Measurements from ENCODE around the gene ACY1.
"Not testable (repeated sequence)": the region's sequence is repeated elsewhere in the genome, so short reads cannot be mapped to it uniquely, and the experiment has no call there.

Gene ACY1

GRCh38 chr3:52029535-52029934, 46.2 kb downstream of the ACY1 start:
- ATAC-seq = no peak
- no peaks in the 10 kb centered on the region for H3K36me3 Mint-ChIP-seq
- peaks cover 24% of the 10 kb centered on the region for H3K27me3 Mint-ChIP-seq
- peaks cover 3% of the 10 kb centered on the region for H3K9me3 Mint-ChIP-seq
- H3K27ac Mint-ChIP-seq = no peak overlapping the region
- H3K4me3 Mint-ChIP-seq = no peak overlapping the region
- peaks cover 6% of the 10 kb centered on the region for H3K4me1 Mint-ChIP-seq

- no peak for ATAC-seq
- Mint-ChIP-seq H3K27ac (no peak overlapping the region), H3K9me3 (peaks cover 3% of the 10 kb centered on the region), H3K4me1 (peaks cover 4% of the 10 kb centered on the region), H3K36me3 (no peaks in the 10 kb centered on the region), H3K27me3 (peaks cover 26% of the 10 kb centered on the region), H3K4me3 (no peak overlapping the region)
These were observed 47.5 kb downstream of the ACY1 start for GRCh38 chr3:52030714-52031310.

- no peak for ATAC-seq
- Mint-ChIP-seq H3K9me3 (peaks cover 3% of the 10 kb centered on the region), H3K27ac (no peak overlapping the region), H3K4me3 (no peak overlapping the region), H3K36me3 (no peaks in the 10 kb centered on the region), H3K4me1 (peaks cover 14% of the 10 kb centered on the region), H3K27me3 (peaks cover 26% of the 10 kb centered on the region)
These were observed 48.6 kb downstream of the ACY1 start for GRCh38 chr3:52031896-52032295.

- Mint-ChIP-seq H3K9me3 (peaks cover 3% of the 10 kb centered on the region), H3K4me3 (no peak overlapping the region), H3K27me3 (peaks cover 21% of the 10 kb centered on the region), H3K27ac (no peak overlapping the region), H3K4me1 (peaks cover 15% of the 10 kb centered on the region), H3K36me3 (no peaks in the 10 kb centered on the region)
- no peak for ATAC-seq
These were observed 49.5 kb downstream of the ACY1 start for GRCh38 chr3:52032702-52033408.

- Mint-ChIP-seq H3K4me1 (peaks cover 15% of the 10 kb centered on the region), H3K27me3 (peaks cover 17% of the 10 kb centered on the region)
- H3K9me3 Mint-ChIP-seq, ATAC-seq, H3K27ac Mint-ChIP-seq, H3K4me3 Mint-ChIP-seq, H3K36me3 Mint-ChIP-seq: not testable (repeated sequence)
These were observed 50.4 kb downstream of the ACY1 start for GRCh38 chr3:52033748-52034147.

GRCh38 chr3:52034212-52034611, 50.9 kb downstream of the ACY1 start:
- H3K4me1 Mint-ChIP-seq = peaks cover 15% of the 10 kb centered on the region
- peaks cover 3% of the 10 kb centered on the region for H3K9me3 Mint-ChIP-seq
- no peaks in the 10 kb centered on the region for H3K36me3 Mint-ChIP-seq
- no peak overlapping the region for H3K27ac Mint-ChIP-seq
- no peak for ATAC-seq
- H3K27me3 Mint-ChIP-seq = peaks cover 18% of the 10 kb centered on the region
- no peak overlapping the region for H3K4me3 Mint-ChIP-seq

- ATAC-seq = no peak
- Mint-ChIP-seq H3K27ac (no peak overlapping the region), H3K4me3 (no peak overlapping the region), H3K36me3 (no peaks in the 10 kb centered on the region), H3K4me1 (peaks cover 15% of the 10 kb centered on the region), H3K27me3 (peaks cover 22% of the 10 kb centered on the region), H3K9me3 (peaks cover 3% of the 10 kb centered on the region)
These were observed 51.3 kb downstream of the ACY1 start for GRCh38 chr3:52034651-52035050.

GRCh38 chr3:52036222-52036694, 52.9 kb downstream of the ACY1 start:
- peaks cover 3% of the 10 kb centered on the region for H3K9me3 Mint-ChIP-seq
- no peaks in the 10 kb centered on the region for H3K36me3 Mint-ChIP-seq
- H3K27me3 Mint-ChIP-seq = peaks cover 28% of the 10 kb centered on the region
- peaks cover 15% of the 10 kb centered on the region for H3K4me1 Mint-ChIP-seq
- peak; percentile 85 for ATAC-seq
- H3K4me3 Mint-ChIP-seq = no peak overlapping the region
- no peak overlapping the region for H3K27ac Mint-ChIP-seq

GRCh38 chr3:52036829-52037228, 53.5 kb downstream of the ACY1 start:
- no peak for ATAC-seq
- H3K4me1 Mint-ChIP-seq = peaks cover 18% of the 10 kb centered on the region
- no peak overlapping the region for H3K4me3 Mint-ChIP-seq
- peaks cover 34% of the 10 kb centered on the region for H3K27me3 Mint-ChIP-seq
- H3K9me3 Mint-ChIP-seq = peaks cover 3% of the 10 kb centered on the region
- H3K36me3 Mint-ChIP-seq = no peaks in the 10 kb centered on the region
- no peak overlapping the region for H3K27ac Mint-ChIP-seq

- H3K27ac Mint-ChIP-seq = no peak overlapping the region
These were observed 54.0 kb downstream of the ACY1 start for GRCh38 chr3:52037291-52037690.

GRCh38 chr3:52038227-52038626, 54.9 kb downstream of the ACY1 start:
- Mint-ChIP-seq H3K36me3 (no peaks in the 10 kb centered on the region), H3K27ac (no peak overlapping the region), H3K4me1 (peaks cover 25% of the 10 kb centered on the region), H3K9me3 (no peaks in the 10 kb centered on the region), H3K27me3 (peaks cover 37% of the 10 kb centered on the region), H3K4me3 (no peak overlapping the region)
- ATAC-seq = no peak

More at GRCh38 chr3:52037291-52037690, 54.0 kb downstream of the ACY1 start:
- Mint-ChIP-seq H3K36me3 (no peaks in the 10 kb centered on the region), H3K27me3 (peaks cover 37% of the 10 kb centered on the region), H3K9me3 (no peaks in the 10 kb centered on the region), H3K4me1 (peaks cover 23% of the 10 kb centered on the region), H3K4me3 (no peak overlapping the region)
- no peak for ATAC-seq
